Tibial nerve (tissue), 4 donors: ENCODE data around the gene SELENOW. TPM values are rescaled to one million over a fixed set of nuclear protein-coding genes. Genes with fewer than 3 reads are reported as not detected.
"Not testable (repeated sequence)": the region's sequence is repeated elsewhere in the genome, so short reads cannot be mapped to it uniquely, and the experiment has no call there.

Experiments
- DNase-seq, 2 donors: peaks; one replicate each; pipeline ENCODE4 v3.0.0-alpha.2; 2019; ENCODE audit warnings: low spot score in 2 of 2
- H3K27ac ChIP-seq, 4 donors: fragments of 200-600 bp; sonication (generic) in 3 of 4; one replicate each; pipeline ENCODE4 v1.5.1; 2017 to 2019; ENCODE audit warnings: mild to moderate bottlenecking in 1 of 4
- H3K27me3 ChIP-seq, 2 donors: fragments of 200-600 bp; sonication (generic) in 1 of 2; one replicate each; pipeline versions ENCODE4 v1.5.1 to v1.6.0; 2017 to 2019
- H3K36me3 ChIP-seq, 3 donors: fragments of 200-600 bp; sonication (generic); one replicate each; pipeline ENCODE4 v1.5.1; 2018 to 2019
- H3K4me1 ChIP-seq, 4 donors: fragments of 200-600 bp; sonication (generic) in 3 of 4; one replicate each; pipeline ENCODE4 v1.5.1; 2017 to 2019
- H3K4me3 ChIP-seq, 4 donors: fragments of 200-600 bp; sonication (generic) in 3 of 4; one replicate each; pipeline ENCODE4 v1.5.1; 2017 to 2019; ENCODE audit warnings: mild to moderate bottlenecking in 1 of 4, moderate library complexity in 1 of 4
- H3K9me3 ChIP-seq, 4 donors: fragments of 200-600 bp; sonication (generic) in 3 of 4; one replicate each; pipeline ENCODE4 v1.5.1; 2017 to 2019
- CTCF ChIP-seq, 5 experiments: fragments of 200-600 bp in 3 of 5; fragments of 450-650 bp in 2 of 5; sonication (generic) in 3 of 5; IDR thresholded peaks; one replicate each; pipeline ENCODE4 v1.5.1; 2016 to 2019; ENCODE audit warnings: antibody characterized with exemption in 5 of 5, mild to moderate bottlenecking in 3 of 5, moderate library complexity in 2 of 5
- EP300 ChIP-seq, 2 donors: sonication (generic); formaldehyde crosslinking; IDR thresholded peaks; one replicate each; pipeline ENCODE4 v1.6.1; 2017; ENCODE audit warnings: antibody characterized with exemption in 2 of 2, mild to moderate bottlenecking in 1 of 2
- POLR2A ChIP-seq, 2 donors: fragments of 450-650 bp; IDR thresholded peaks; one replicate each; pipeline ENCODE4 v1.6.1; 2017; ENCODE audit warnings: antibody characterized with exemption in 2 of 2, mild to moderate bottlenecking in 2 of 2, moderate library complexity in 2 of 2
- whole genome bisulfite sequencing, 2 donors: methylation state at CpG; one replicate each; pipeline ENCODE4 v1.1.5; 2018; 5-methylcytosine and 5-hydroxymethylcytosine counted together
- total RNA-seq, 4 donors: library from RNA; depleted of rRNA; stranded (reverse); fragments of >200 nt; gene quantifications; one replicate each; pipeline ENCODE4 v1.1.0, GENCODE V29; 2016

Gene SELENOW
- total RNA-seq, 4 donors from 2014 or later = 495 to 841 (median 572) TPM

GRCh38 chr19:47797996-47798903, 19.7 kb downstream of the SELENOW start:
- Histone ChIP-seq H3K27me3 (no peaks in the 10 kb centered on the region), H3K36me3 (no peaks in the 10 kb centered on the region), H3K4me1 (no peaks in the 10 kb centered on the region), H3K9me3 (no peaks in the 10 kb centered on the region), H3K27ac (no peak overlapping the region), H3K4me3 (no peak overlapping the region)
- no peak for TF ChIP-seq CTCF (IDR thresholded peaks at IDR 0.05)
- no peak for TF ChIP-seq POLR2A (IDR thresholded peaks at IDR 0.05)
- TF ChIP-seq EP300 (IDR thresholded peaks at IDR 0.05) = no peak
- WGBS, 2 donors = 67 to 70% methylated on average over 14 of the region's 14 CpGs
- DNase-seq = no peak

- DNase-seq = no peak
- 79 to 84% methylated on average over 4 of the region's 4 CpGs for WGBS, 2 donors
- Histone ChIP-seq H3K27me3 (no peaks in the 10 kb centered on the region), H3K9me3 (no peaks in the 10 kb centered on the region), H3K4me1 (no peaks in the 10 kb centered on the region), H3K36me3 (no peaks in the 10 kb centered on the region), H3K27ac (no peak overlapping the region), H3K4me3 (no peak overlapping the region)
- TF ChIP-seq POLR2A (IDR thresholded peaks at IDR 0.05) (no peak), CTCF (IDR thresholded peaks at IDR 0.05) (no peak), EP300 (IDR thresholded peaks at IDR 0.05) (no peak)
Measured at GRCh38 chr19:47798904-47799266, 20.4 kb downstream of the SELENOW start.

- Histone ChIP-seq H3K36me3 (no peaks in the 10 kb centered on the region), H3K4me1 (no peaks in the 10 kb centered on the region), H3K9me3 (no peaks in the 10 kb centered on the region), H3K27me3 (no peaks in the 10 kb centered on the region), H3K4me3 (no peak overlapping the region), H3K27ac (no peak overlapping the region)
- no peak for TF ChIP-seq EP300 (IDR thresholded peaks at IDR 0.05)
- TF ChIP-seq POLR2A (IDR thresholded peaks at IDR 0.05) = no peak
- TF ChIP-seq CTCF (IDR thresholded peaks at IDR 0.05) = no peak
- DNase-seq = no peak
- 82 to 93% methylated on average over 4 of the region's 4 CpGs for WGBS, 2 donors
Measured at GRCh38 chr19:47801270-47801669, 22.8 kb downstream of the SELENOW start.

GRCh38 chr19:47802521-47803043, 24.1 kb downstream of the SELENOW start:
- no peak for DNase-seq
- H3K27ac ChIP-seq = no peak overlapping the region
- H3K4me1 ChIP-seq = no peaks in the 10 kb centered on the region
- 87 to 97% methylated on average over 15 to 25 of the region's 25 CpGs for WGBS, 2 donors
- no peaks in the 10 kb centered on the region for H3K36me3 ChIP-seq
- no peak overlapping the region for H3K4me3 ChIP-seq
- no peaks in the 10 kb centered on the region for H3K9me3 ChIP-seq
- TF ChIP-seq POLR2A (IDR thresholded peaks at IDR 0.05) (no peak), EP300 (IDR thresholded peaks at IDR 0.05) (no peak), CTCF (IDR thresholded peaks at IDR 0.05) (no peak)
- H3K27me3 ChIP-seq = no peaks in the 10 kb centered on the region

- WGBS, 2 donors = 82 to 90% methylated on average over 9 to 16 of the region's 21 CpGs
- H3K27me3 ChIP-seq, H3K9me3 ChIP-seq, H3K27ac ChIP-seq, H3K4me3 ChIP-seq, DNase-seq, H3K36me3 ChIP-seq, H3K4me1 ChIP-seq: not testable (repeated sequence)
Measured at GRCh38 chr19:47803148-47803547, 24.6 kb downstream of the SELENOW start.

GRCh38 chr19:47803671-47804070, 25.2 kb downstream of the SELENOW start:
- WGBS, 2 donors = no CpG with 5 or more reads among the region's 12 CpGs
- not testable (repeated sequence) for H3K36me3 ChIP-seq, H3K4me1 ChIP-seq, H3K9me3 ChIP-seq, H3K27ac ChIP-seq, H3K27me3 ChIP-seq, H3K4me3 ChIP-seq, DNase-seq

- H3K9me3 ChIP-seq, H3K27me3 ChIP-seq, DNase-seq, H3K4me1 ChIP-seq, H3K27ac ChIP-seq, H3K36me3 ChIP-seq, H3K4me3 ChIP-seq: not testable (repeated sequence)
- WGBS, 2 donors = 89% methylated on average over 3 to 5 of the region's 5 CpGs
Measured at GRCh38 chr19:47804451-47804850, 25.9 kb downstream of the SELENOW start, which contains the start of gene TPRX1. TSS of gene TPRX1 (minus strand) at chr19:47804551. CDS start at chr19:47804539, 12 bp downstream.
